K562 treated with DMSO at 1 percent for 24 hours (cell line): ENCODE data around the gene FSHB. TPM values are rescaled to one million over a fixed set of nuclear protein-coding genes. Genes with fewer than 3 reads are reported as not detected.

ENCODE experiments used
- total RNA-seq: library from RNA; unstranded; fragments of 300-600 nt; gene quantifications from 2 replicates; pipeline ENCODE4 v1.2.3, GENCODE V29; 2022; ENCODE audit warnings: low read depth; ENCODE audit not compliant: insufficient read depth

FSHB gene
- total RNA-seq = not detected in 2 replicates

DNA sequence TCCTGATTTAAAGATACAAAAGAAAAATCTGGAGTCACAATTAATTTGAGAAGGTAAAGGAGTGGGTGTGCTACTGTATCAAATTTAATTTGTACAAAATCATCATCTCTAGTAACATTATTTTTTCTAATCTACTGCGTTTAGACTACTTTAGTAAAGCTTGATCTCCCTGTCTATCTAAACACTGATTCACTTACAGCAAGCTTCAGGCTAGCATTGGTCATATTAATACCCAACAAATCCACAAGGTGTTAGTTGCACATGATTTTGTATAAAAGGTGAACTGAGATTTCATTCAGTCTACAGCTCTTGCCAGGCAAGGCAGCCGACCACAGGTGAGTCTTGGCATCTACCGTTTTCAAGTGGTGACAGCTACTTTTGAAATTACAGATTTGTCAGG lies at the start of gene FSHB:
FSHB (plus strand) TSS at position 301 of the 400 bp plus-strand sequence. CDS start 889 bp downstream, outside the sequence.

Other genes starting within 250 kb of the FSHB start
- gene KCNA4, start 214.0 kb upstream of the FSHB start, total RNA-seq = not detected in 2 replicates
- gene ARL14EP, start 92.1 kb downstream of the FSHB start, total RNA-seq = 6.3 and 7.5 TPM in 2 replicates